Lower lobe of right lung (tissue), 2 donors: ENCODE data around the gene TELO2. TPM values are rescaled to one million over a fixed set of nuclear protein-coding genes. Genes with fewer than 3 reads are reported as not detected.

ENCODE experiments used
- ATAC-seq, 2 donors: fragments of 200-7000 bp; cut with Tn5 transposase; one replicate each; pipeline ENCODE4 v1.9.1; 2020 to 2022; ENCODE audit warnings: mild to moderate bottlenecking in 2 of 2, moderate library complexity in 2 of 2
- DNase-seq: peaks from one replicate; pipeline ENCODE4 v3.0.0-alpha.2; 2020
- H3K27ac ChIP-seq: fragments of 200-600 bp; one replicate; pipeline ENCODE4 v1.8.0; 2022
- H3K27me3 ChIP-seq: fragments of 200-600 bp; one replicate; pipeline ENCODE4 v1.8.0; 2022; ENCODE audit warnings: low read depth
- H3K36me3 ChIP-seq: fragments of 200-600 bp; one replicate; pipeline ENCODE4 v1.8.0; 2022; ENCODE audit warnings: mild to moderate bottlenecking
- H3K4me1 ChIP-seq: fragments of 200-600 bp; one replicate; pipeline ENCODE4 v1.8.0; 2022
- H3K4me3 ChIP-seq: fragments of 200-600 bp; one replicate; pipeline ENCODE4 v1.8.0; 2022; ENCODE audit warnings: mild to moderate bottlenecking
- H3K9me3 ChIP-seq: fragments of 200-600 bp; one replicate; pipeline ENCODE4 v1.8.0; 2022
- CTCF ChIP-seq: fragments of 200-600 bp; IDR thresholded peaks from one replicate; pipeline ENCODE4 v1.8.0; 2022; ENCODE audit warnings: antibody characterized with exemption, mild to moderate bottlenecking
- intact Hi-C: fragments of 100-400 bp; cut with DNase I; formaldehyde crosslinking; loops from one replicate; pipeline ENCODE4 v1.11.0; 2022
- total RNA-seq: library from RNA; stranded (reverse); fragmentation: NEBNext Ultra II Directional; extraction: Animal tissue kit (Norgen Biotek cat#: 25700); gene quantifications from one replicate; pipeline ENCODE4 v1.2.1, GENCODE V29; 2021
- donor health status: DM: no; HTN: yes; CAD: no; lungs with severe emphysema.

TELO2 gene
- total RNA-seq, 1 donor from 2014 or later: 27.5 TPM

- ATAC-seq (no peak), DNase-seq (no peak)
- no peaks in the 10 kb centered on the region for H3K4me1 ChIP-seq
- H3K27me3 ChIP-seq: no peaks in the 10 kb centered on the region
- intact Hi-C loops: no loop called here
- H3K27ac ChIP-seq: no peak overlapping the region
- H3K36me3 ChIP-seq: peaks cover 84% of the 10 kb centered on the region
- no peak overlapping the region for H3K4me3 ChIP-seq
- TF ChIP-seq CTCF: no peak
- H3K9me3 ChIP-seq: no peaks in the 10 kb centered on the region
Measured at GRCh38 chr16:1458977-1459341, 34.2 kb upstream of the TELO2 start.

DNA sequence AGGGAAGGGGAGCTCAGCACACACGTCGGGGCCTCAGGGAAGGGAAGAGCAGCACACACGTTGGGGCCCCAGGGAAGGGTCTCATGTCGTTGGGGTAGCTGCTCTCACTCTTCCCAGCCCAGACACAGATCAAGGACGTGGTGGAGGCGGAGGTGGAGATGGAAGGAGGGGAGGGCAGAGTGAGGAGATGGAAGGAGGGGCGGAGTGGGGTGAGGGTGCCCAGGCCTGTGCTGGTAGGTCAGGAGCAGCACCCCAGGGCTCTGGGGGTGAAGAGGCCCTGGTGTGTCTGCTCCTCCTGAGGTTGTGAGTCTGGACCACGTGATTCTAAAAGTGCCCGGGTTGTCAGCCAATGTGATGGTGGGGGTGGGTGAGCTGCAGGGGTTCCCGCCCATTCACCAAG, 33.2 kb upstream of the TELO2 start:
- Histone ChIP-seq H3K4me3 (no peak overlapping the region), H3K9me3 (no peaks in the 10 kb centered on the region), H3K27me3 (no peaks in the 10 kb centered on the region), H3K4me1 (no peaks in the 10 kb centered on the region), H3K36me3 (peaks cover 81% of the 10 kb centered on the region), H3K27ac (no peak overlapping the region)
- intact Hi-C loops: no loop called here
- no peak for TF ChIP-seq CTCF
- no peak for ATAC-seq
- peak; percentile 35 for DNase-seq

- H3K27me3 ChIP-seq: no peaks in the 10 kb centered on the region
- TF ChIP-seq CTCF: no peak
- no peak overlapping the region for H3K4me3 ChIP-seq
- H3K9me3 ChIP-seq: no peaks in the 10 kb centered on the region
- no peak overlapping the region for H3K27ac ChIP-seq
- intact Hi-C loops: no loop called here
- DNase-seq: peak; percentile 37
- peaks cover 74% of the 10 kb centered on the region for H3K36me3 ChIP-seq
- no peaks in the 10 kb centered on the region for H3K4me1 ChIP-seq
- ATAC-seq: peak in 1 of 2 donors; percentile 6
Measured at GRCh38 chr16:1460602-1461138, 32.5 kb upstream of the TELO2 start.

DNA sequence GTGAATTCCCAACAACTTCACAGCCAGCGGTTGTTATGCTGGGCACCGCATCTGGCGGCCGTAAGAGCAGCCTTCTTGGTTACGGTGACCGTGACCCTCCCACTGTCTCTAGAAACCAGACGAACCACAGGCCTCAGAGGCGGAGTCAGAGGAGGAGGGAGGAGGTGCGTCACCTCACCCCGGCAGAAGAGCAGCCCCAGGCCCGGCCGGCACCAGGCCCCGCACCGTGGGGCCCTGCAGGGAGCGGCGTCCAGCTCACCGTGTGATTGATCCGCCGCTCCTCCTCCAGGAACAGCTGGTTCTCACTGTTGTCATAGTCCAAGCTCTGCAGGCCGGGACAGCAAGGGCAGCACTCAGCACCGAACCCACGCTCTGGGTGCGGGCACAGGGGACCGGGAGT, 32.0 kb upstream of the TELO2 start:
- ATAC-seq: no peak
- Histone ChIP-seq H3K27me3 (no peaks in the 10 kb centered on the region), H3K4me3 (no peak overlapping the region), H3K27ac (no peak overlapping the region), H3K4me1 (no peaks in the 10 kb centered on the region), H3K9me3 (no peaks in the 10 kb centered on the region), H3K36me3 (peaks cover 70% of the 10 kb centered on the region)
- intact Hi-C loops: no loop called here
- no peak for DNase-seq
- no peak for TF ChIP-seq CTCF

GRCh38 chr16:1464196-1464893, 28.8 kb upstream of the TELO2 start:
- ATAC-seq (no peak), DNase-seq (peak; percentile 36)
- no peaks in the 10 kb centered on the region for H3K9me3 ChIP-seq
- intact Hi-C loops: no loop called here
- H3K27me3 ChIP-seq: no peaks in the 10 kb centered on the region
- no peak overlapping the region for H3K27ac ChIP-seq
- no peak overlapping the region for H3K4me3 ChIP-seq
- TF ChIP-seq CTCF: no peak
- H3K4me1 ChIP-seq: no peaks in the 10 kb centered on the region
- H3K36me3 ChIP-seq: peaks cover 40% of the 10 kb centered on the region
